ENCODE measurements around the gene TSPOAP1.

The TSPOAP1 gene

DNA sequence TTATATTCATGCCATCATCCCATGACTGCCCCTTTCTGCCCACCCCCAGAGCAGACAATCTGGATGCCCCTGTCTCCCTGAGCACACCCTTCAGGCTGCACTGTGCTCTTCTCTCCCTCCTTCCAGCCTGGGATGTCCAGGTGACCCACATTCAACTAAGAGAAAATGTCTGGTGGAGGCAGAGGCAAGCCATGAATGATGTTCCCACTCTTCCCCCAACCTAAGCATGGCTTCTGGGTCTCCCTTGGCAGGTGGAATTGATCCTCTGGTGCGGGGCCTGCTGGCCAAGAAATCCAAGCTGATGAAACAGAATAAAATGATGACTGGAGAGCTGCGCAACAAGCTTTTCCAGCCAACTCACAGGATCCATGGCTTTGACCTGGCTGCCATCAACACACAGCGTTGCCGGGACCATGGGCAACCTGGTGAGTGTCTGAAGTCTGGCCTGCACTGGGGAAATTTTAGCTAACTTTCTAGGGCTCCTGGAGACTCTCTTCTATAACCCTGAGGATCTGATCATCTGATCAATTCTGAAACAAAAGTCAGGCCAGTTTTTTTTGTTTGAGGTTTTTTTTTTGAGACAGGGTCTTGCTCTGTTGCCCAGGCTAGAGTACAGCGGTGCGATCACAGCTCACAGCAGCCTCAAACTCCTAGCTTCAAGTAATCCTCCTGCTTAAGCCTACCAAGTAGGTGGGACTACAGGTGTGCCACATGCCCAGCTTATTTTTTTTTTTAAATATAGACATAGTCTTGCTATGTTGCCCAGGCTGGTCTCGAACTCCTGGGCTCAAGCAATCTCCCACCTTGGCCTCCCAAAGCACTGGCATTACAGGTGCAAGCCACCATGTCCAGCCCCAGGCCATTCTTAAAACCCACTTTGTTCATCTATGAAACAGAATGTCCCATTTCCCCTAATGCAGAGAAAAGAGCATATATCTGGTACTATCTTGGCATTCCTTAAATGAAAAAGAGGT is 62.4 kb downstream of the TSPOAP1 start:
- no peaks in the 10 kb centered on the region for H3K9me3 ChIP-seq (ENCODE audit: severe bottlenecking)
- H3K27me3 ChIP-seq (ENCODE audit: insufficient read depth, poor library complexity, severe bottlenecking): peaks cover 45% of the 10 kb centered on the region
- no peaks in the 10 kb centered on the region for H3K4me1 ChIP-seq (ENCODE audit: insufficient read depth, poor library complexity, severe bottlenecking)
- H3K4me3 ChIP-seq (ENCODE audit: severe bottlenecking): no peak overlapping the region
- no peaks in the 10 kb centered on the region for H3K36me3 ChIP-seq (ENCODE audit: low read depth)
- no peak for DNase-seq (ENCODE audit: low spot score)
- no peak for ATAC-seq (ENCODE audit: low read depth)
- no peak overlapping the region for H3K27ac ChIP-seq (ENCODE audit: poor library complexity, severe bottlenecking)
- no peak for TF ChIP-seq CTCF (IDR thresholded peaks at IDR 0.05; ENCODE audit: poor library complexity, severe bottlenecking)

GRCh38 chr17:58265271-58265670 is 63.3 kb downstream of the TSPOAP1 start:
- ATAC-seq (ENCODE audit: low read depth): no peak
- H3K27me3 ChIP-seq (ENCODE audit: insufficient read depth, poor library complexity, severe bottlenecking): peaks cover 54% of the 10 kb centered on the region

GRCh38 chr17:58264407-58265103 is 64.0 kb downstream of the TSPOAP1 start:
- DNase-seq (ENCODE audit: low spot score) (no peak), ATAC-seq (ENCODE audit: low read depth) (no peak)
- Histone ChIP-seq H3K4me1 (ENCODE audit: insufficient read depth, poor library complexity, severe bottlenecking) (no peaks in the 10 kb centered on the region), H3K9me3 (ENCODE audit: severe bottlenecking) (no peaks in the 10 kb centered on the region), H3K4me3 (ENCODE audit: severe bottlenecking) (no peak overlapping the region), H3K27ac (ENCODE audit: poor library complexity, severe bottlenecking) (no peak overlapping the region), H3K27me3 (ENCODE audit: insufficient read depth, poor library complexity, severe bottlenecking) (peaks cover 61% of the 10 kb centered on the region), H3K36me3 (ENCODE audit: low read depth) (no peaks in the 10 kb centered on the region)
- TF ChIP-seq CTCF (IDR thresholded peaks at IDR 0.05; ENCODE audit: poor library complexity, severe bottlenecking): no peak

More at GRCh38 chr17:58265271-58265670, 63.3 kb downstream of the TSPOAP1 start:
- no peak for DNase-seq (ENCODE audit: low spot score)
- H3K4me3 ChIP-seq (ENCODE audit: severe bottlenecking): no peak overlapping the region
- H3K9me3 ChIP-seq (ENCODE audit: severe bottlenecking): no peaks in the 10 kb centered on the region
- TF ChIP-seq CTCF (IDR thresholded peaks at IDR 0.05; ENCODE audit: poor library complexity, severe bottlenecking): no peak
- no peaks in the 10 kb centered on the region for H3K4me1 ChIP-seq (ENCODE audit: insufficient read depth, poor library complexity, severe bottlenecking)
- no peak overlapping the region for H3K27ac ChIP-seq (ENCODE audit: poor library complexity, severe bottlenecking)
- no peaks in the 10 kb centered on the region for H3K36me3 ChIP-seq (ENCODE audit: low read depth)

GRCh38 chr17:58263773-58264172 is 64.8 kb downstream of the TSPOAP1 start:
- H3K4me1 ChIP-seq (ENCODE audit: insufficient read depth, poor library complexity, severe bottlenecking): no peaks in the 10 kb centered on the region
- no peak for DNase-seq (ENCODE audit: low spot score)
- ATAC-seq (ENCODE audit: low read depth): no peak
- H3K9me3 ChIP-seq (ENCODE audit: severe bottlenecking): no peaks in the 10 kb centered on the region
- H3K27ac ChIP-seq (ENCODE audit: poor library complexity, severe bottlenecking): no peak overlapping the region
- H3K27me3 ChIP-seq (ENCODE audit: insufficient read depth, poor library complexity, severe bottlenecking): peaks cover 69% of the 10 kb centered on the region
- no peaks in the 10 kb centered on the region for H3K36me3 ChIP-seq (ENCODE audit: low read depth)
- no peak overlapping the region for H3K4me3 ChIP-seq (ENCODE audit: severe bottlenecking)
- TF ChIP-seq CTCF (IDR thresholded peaks at IDR 0.05; ENCODE audit: poor library complexity, severe bottlenecking): no peak
